HCT116 (cell line): Measurements from ENCODE around the gene FILIP1. TPM values are rescaled to one million over a fixed set of nuclear protein-coding genes. Genes with fewer than 3 reads are reported as not detected.

Experiments
- ATAC-seq: fragments of 200-7000 bp; cut with Tn5 transposase; 2 replicates; pipeline ENCODE4 v1.9.1; 2020; ENCODE audit warnings: mild to moderate bottlenecking, moderate library complexity
- BruUV-seq: library from RNA; stranded (reverse); fragments of 400-500 nt; replicated peaks from 2 replicates; lab custom pipeline; 2021; lab: Mats Ljungman, UMichigan
- CTCF ChIA-PET: fragments of 300-600 bp; sonication (Branson Sonifier 250); formaldehyde crosslinking; loops from one replicate; lab custom pipeline; 2021; ENCODE audit warnings: antibody characterized with exemption; lab: Charles Lee
- POLR2A ChIA-PET: fragments of 300-600, 350-600 bp; sonication (Branson Sonifier 250); formaldehyde crosslinking; loops from one replicate; lab custom pipeline; 2021; ENCODE audit warnings: antibody characterized with exemption; lab: Charles Lee
- RAD21 ChIA-PET, 2 experiments: fragments of 300-600 bp; sonication (Branson Sonifier 250); formaldehyde crosslinking; loops; one replicate each; lab custom pipeline; 2023; ENCODE audit warnings: low total read pairs in 2 of 2; ENCODE audit not compliant: uncharacterized antibody in 2 of 2, unreplicated experiment in 2 of 2, low non-redundant PET in 1 of 2; lab: Charles Lee
- DNase-seq: peaks from one replicate; pipeline ENCODE4 v3.0.0-alpha.2; 2010; ENCODE audit warnings: low read depth, low spot score
- H2AFZ ChIP-seq: fragments of 200-600 bp; shearing (Covaris generic), sonication (generic); 2 replicates; pipeline ENCODE4 v1.6.1; 2017; ENCODE audit warnings: low read depth, mixed run types, mixed read lengths, antibody characterized with exemption, low read length; ENCODE audit not compliant: poor library complexity, severe bottlenecking
- H3K27ac ChIP-seq: 2 replicates; pipeline ENCODE4 v1.5.1; 2012; ENCODE audit warnings: low read depth, low read length
- H3K27me3 ChIP-seq: fragments of 200-600 bp; sonication (generic); 2 replicates; pipeline ENCODE4 v1.6.1; 2016; ENCODE audit warnings: mixed run types, low read length, mixed read lengths; ENCODE audit not compliant: insufficient read depth
- H3K36me3 ChIP-seq, 2 experiments: fragments of 200-500 bp in 1 of 2; fragments of 200-600 bp in 1 of 2; sonication (Bioruptor generic) in 1 of 2; sonication (generic) in 1 of 2; 2 replicates each; pipeline versions ENCODE4 v1.5.1 to v1.6.1; 2014 to 2016; ENCODE audit warnings: low read length in 2 of 2, inconsistent platforms in 1 of 2, mixed read lengths in 1 of 2, mixed run types in 1 of 2; ENCODE audit not compliant: insufficient read depth in 2 of 2, control insufficient read depth in 1 of 2
- H3K4me1 ChIP-seq, 2 experiments: fragments of 200-600 bp in 1 of 2; sonication (generic) in 1 of 2; 2 replicates each; pipeline versions ENCODE4 v1.5.1 to v1.6.1; 2012 to 2017; ENCODE audit warnings: low read length in 2 of 2, inconsistent platforms in 1 of 2, mild to moderate bottlenecking in 1 of 2, mixed read lengths in 1 of 2, mixed run types in 1 of 2, moderate library complexity in 1 of 2; ENCODE audit not compliant: insufficient read depth in 2 of 2, control insufficient read depth in 1 of 2
- H3K4me2 ChIP-seq: fragments of 200-600 bp; sonication (generic); 2 replicates; pipeline ENCODE4 v1.6.1; 2017; ENCODE audit warnings: mixed run types, low read length, mixed read lengths
- H3K4me3 ChIP-seq, 2 experiments: fragments of 200-600 bp in 1 of 2; sonication (generic) in 1 of 2; replicated peaks in 1 of 2; 2 replicates each; pipeline ENCODE4 v1.5.1; 2011 to 2016; ENCODE audit warnings: low read length in 2 of 2, control low read depth in 1 of 2, low read depth in 1 of 2, mild to moderate bottlenecking in 1 of 2, mixed read lengths in 1 of 2, mixed run types in 1 of 2
- H3K79me2 ChIP-seq: fragments of 200-600 bp; sonication (generic); 2 replicates; pipeline ENCODE4 v1.6.1; 2017; ENCODE audit warnings: mild to moderate bottlenecking, mixed run types, low read length, moderate library complexity, mixed read lengths; ENCODE audit not compliant: insufficient read depth
- H3K9ac ChIP-seq: fragments of 200-600 bp; sonication (generic); 2 replicates; pipeline ENCODE4 v1.6.1; 2016; ENCODE audit warnings: low read length, mixed read lengths
- H3K9me2 ChIP-seq: fragments of 200-600 bp; sonication (generic), shearing (Covaris generic); 2 replicates; pipeline ENCODE4 v1.6.1; 2017; ENCODE audit warnings: mixed run types, mild to moderate bottlenecking, moderate library complexity; ENCODE audit not compliant: insufficient read depth
- H3K9me3 ChIP-seq, 2 experiments: fragments of 200-500 bp in 1 of 2; fragments of 200-600 bp in 1 of 2; sonication (Bioruptor generic) in 1 of 2; sonication (generic) in 1 of 2; 2 replicates each; pipeline ENCODE4 v1.6.1; 2014 to 2017; ENCODE audit warnings: low read length in 2 of 2, mixed read lengths in 2 of 2, inconsistent platforms in 1 of 2, low read depth in 1 of 2, mild to moderate bottlenecking in 1 of 2, mixed run types in 1 of 2, moderate library complexity in 1 of 2; ENCODE audit not compliant: control insufficient read depth in 1 of 2, insufficient read depth in 1 of 2
- H4K20me1 ChIP-seq: fragments of 200-600 bp; sonication (generic), shearing (Covaris generic); 2 replicates; pipeline ENCODE4 v1.6.1; 2017; ENCODE audit warnings: mixed run types, mild to moderate bottlenecking, moderate library complexity; ENCODE audit not compliant: insufficient read depth
- CTCF ChIP-seq, 3 experiments: fragments of 200-600 bp in 1 of 3; sonication (generic) in 1 of 3; IDR thresholded peaks in 2 of 3; conservative IDR thresholded peaks in 1 of 3; 2 replicates each; pipeline ENCODE4 v1.5.1; 2012 to 2017; ENCODE audit warnings: low read depth in 2 of 3, low read length in 2 of 3, antibody characterized with exemption in 1 of 3, borderline replicate concordance in 1 of 3, control low read depth in 1 of 3, mild to moderate bottlenecking in 1 of 3, mixed read lengths in 1 of 3, mixed run types in 1 of 3, moderate library complexity in 1 of 3; ENCODE audit not compliant: insufficient read depth in 1 of 3
- EGR1 ChIP-seq: IDR thresholded peaks from 2 replicates; pipeline ENCODE4 v1.6.1; 2012; ENCODE audit warnings: low read depth
- EZH2 ChIP-seq: fragments of 200-600 bp; sonication (generic); IDR thresholded peaks from 2 replicates; pipeline ENCODE4 v1.6.1; 2017; ENCODE audit warnings: antibody characterized with exemption, mixed run types
- EZH2phosphoT487 ChIP-seq: fragments of 200-600 bp; IDR thresholded peaks from 2 replicates; pipeline ENCODE4 v1.6.1; 2018; ENCODE audit warnings: antibody characterized with exemption, borderline replicate concordance
- JUND ChIP-seq: IDR thresholded peaks from 2 replicates; pipeline ENCODE4 v1.6.1; 2012
- MAX ChIP-seq: IDR thresholded peaks from 2 replicates; pipeline ENCODE4 v1.6.1; 2012
- POLR2A ChIP-seq: IDR thresholded peaks from 2 replicates; pipeline ENCODE4 v1.7.0; 2011; ENCODE audit warnings: borderline replicate concordance; ENCODE audit not compliant: insufficient read depth, insufficient read length; ENCODE audit errors: extremely low read depth
- POLR2AphosphoS5 ChIP-seq: IDR thresholded peaks from 2 replicates; pipeline ENCODE4 v1.6.1; 2011; ENCODE audit warnings: mild to moderate bottlenecking, low read depth, low read length, moderate library complexity
- SIN3A ChIP-seq: IDR thresholded peaks from 2 replicates; pipeline ENCODE4 v1.6.1; 2012; ENCODE audit warnings: low read depth
- ZFX ChIP-seq: fragments of 450-650 bp; IDR thresholded peaks from 2 replicates; pipeline ENCODE4 v1.6.1; 2017
- ZNF274 ChIP-seq: fragments of 200-500 bp; sonication (Bioruptor generic); IDR thresholded peaks from 2 replicates; pipeline ENCODE4 v1.6.1; 2014; ENCODE audit warnings: mild to moderate bottlenecking, low read depth, low read length, inconsistent platforms
- intact Hi-C: fragments of 100-400 bp; cut with micrococcal nuclease; formaldehyde crosslinking; loops from 2 replicates; pipeline ENCODE4 v1.10.0; 2022
- total RNA-seq: library from RNA; stranded (reverse); gene quantifications from one replicate; pipeline ENCODE4 v1.2.1, GENCODE V29; 2021; ENCODE audit not compliant: unreplicated experiment
- TF ChIP-seq, protein P1 (sequence below): IDR thresholded peaks from 2 replicates; pipeline ENCODE4 v1.6.1; 2012; ENCODE audit warnings: low read depth

The FILIP1 gene
- total RNA-seq, 1 experiment from 2014 or later: 0.05 TPM

DNA sequence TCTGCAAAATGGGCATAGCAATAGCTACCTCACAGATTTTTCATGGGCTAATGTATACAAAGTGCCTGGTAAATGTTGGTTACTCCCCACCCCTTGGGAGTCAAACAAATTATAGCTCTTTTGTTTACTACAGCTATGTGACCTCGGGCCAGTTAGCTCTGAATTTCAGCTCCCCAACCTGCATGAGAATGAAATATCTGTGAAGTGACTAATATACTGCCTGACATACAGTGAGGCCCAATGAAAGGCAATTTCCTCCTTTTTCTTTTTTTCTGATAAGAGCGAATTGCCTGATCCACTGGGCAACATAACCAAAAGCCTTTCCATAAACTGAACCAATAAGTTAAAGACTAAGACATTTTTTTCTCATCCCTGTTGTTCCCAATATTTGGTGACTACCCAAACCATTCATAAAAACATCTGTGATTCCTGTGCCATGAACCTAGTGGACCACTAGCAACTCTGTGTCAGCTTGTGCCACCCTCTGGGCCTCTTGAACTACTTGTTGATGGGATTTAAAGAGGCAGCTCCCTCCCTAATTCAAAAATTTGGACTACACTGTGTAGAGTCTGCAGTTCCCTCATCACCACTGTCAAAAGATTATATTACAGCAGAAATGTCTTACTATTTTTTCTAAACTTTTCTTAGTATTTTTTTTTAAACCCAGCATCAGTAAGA, 117.1 kb downstream of the FILIP1 start:
- Histone ChIP-seq H3K79me2 (no peaks in the 10 kb centered on the region), H3K4me1 (no peaks in the 10 kb centered on the region), H3K4me2 (no peak overlapping the region), H3K27ac (no peak overlapping the region), H3K9ac (no peak overlapping the region), H3K27me3 (no peaks in the 10 kb centered on the region), H4K20me1 (no peaks in the 10 kb centered on the region), H3K36me3 (no peaks in the 10 kb centered on the region), H3K9me3 (no peaks in the 10 kb centered on the region), H3K9me2 (no peaks in the 10 kb centered on the region), H2AFZ (no peak overlapping the region), H3K4me3 (no peak overlapping the region)
- RAD21 ChIA-PET: no interaction called here
- BruUV-seq: no TSS peak
- DNase-seq: no peak
- POLR2A ChIA-PET: no interaction called here
- CTCF ChIA-PET: no interaction called here
- no peak for ATAC-seq
- TF ChIP-seq EZH2 (no peak), POLR2AphosphoS5 (no peak), EZH2phosphoT487 (no peak), SIN3A (no peak), EGR1 (no peak), ZFX (no peak), ZNF274 (no peak), POLR2A (no peak), JUND (no peak), CTCF (IDR thresholded peaks at IDR 0.05 in 2 of 3, conservative IDR thresholded peaks at IDR 0.05 in 1 of 3; ENCODE audit: borderline replicate concordance in 1 of 3, insufficient read depth in 1 of 3, low read depth in 2 of 3, low read length in 2 of 3) (no peak), MAX (no peak)
- TF ChIP-seq, protein P1, sequence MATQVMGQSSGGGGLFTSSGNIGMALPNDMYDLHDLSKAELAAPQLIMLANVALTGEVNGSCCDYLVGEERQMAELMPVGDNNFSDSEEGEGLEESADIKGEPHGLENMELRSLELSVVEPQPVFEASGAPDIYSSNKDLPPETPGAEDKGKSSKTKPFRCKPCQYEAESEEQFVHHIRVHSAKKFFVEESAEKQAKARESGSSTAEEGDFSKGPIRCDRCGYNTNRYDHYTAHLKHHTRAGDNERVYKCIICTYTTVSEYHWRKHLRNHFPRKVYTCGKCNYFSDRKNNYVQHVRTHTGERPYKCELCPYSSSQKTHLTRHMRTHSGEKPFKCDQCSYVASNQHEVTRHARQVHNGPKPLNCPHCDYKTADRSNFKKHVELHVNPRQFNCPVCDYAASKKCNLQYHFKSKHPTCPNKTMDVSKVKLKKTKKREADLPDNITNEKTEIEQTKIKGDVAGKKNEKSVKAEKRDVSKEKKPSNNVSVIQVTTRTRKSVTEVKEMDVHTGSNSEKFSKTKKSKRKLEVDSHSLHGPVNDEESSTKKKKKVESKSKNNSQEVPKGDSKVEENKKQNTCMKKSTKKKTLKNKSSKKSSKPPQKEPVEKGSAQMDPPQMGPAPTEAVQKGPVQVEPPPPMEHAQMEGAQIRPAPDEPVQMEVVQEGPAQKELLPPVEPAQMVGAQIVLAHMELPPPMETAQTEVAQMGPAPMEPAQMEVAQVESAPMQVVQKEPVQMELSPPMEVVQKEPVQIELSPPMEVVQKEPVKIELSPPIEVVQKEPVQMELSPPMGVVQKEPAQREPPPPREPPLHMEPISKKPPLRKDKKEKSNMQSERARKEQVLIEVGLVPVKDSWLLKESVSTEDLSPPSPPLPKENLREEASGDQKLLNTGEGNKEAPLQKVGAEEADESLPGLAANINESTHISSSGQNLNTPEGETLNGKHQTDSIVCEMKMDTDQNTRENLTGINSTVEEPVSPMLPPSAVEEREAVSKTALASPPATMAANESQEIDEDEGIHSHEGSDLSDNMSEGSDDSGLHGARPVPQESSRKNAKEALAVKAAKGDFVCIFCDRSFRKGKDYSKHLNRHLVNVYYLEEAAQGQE: no peak
- intact Hi-C loops: no loop called here
